Measurements from ENCODE around the gene SIN3B.

SIN3B gene

GRCh38 chr19:16829822-16830289 lies 658 bp downstream of the SIN3B start:
- DNase-seq, result no peak

- DNase-seq, result no peak
These were observed 1.5 kb downstream of the SIN3B start for GRCh38 chr19:16830679-16831078.

- no peak for DNase-seq
These were observed 2.3 kb downstream of the SIN3B start for GRCh38 chr19:16831531-16831930.

- DNase-seq, result no peak
These were observed 5.5 kb downstream of the SIN3B start for GRCh38 chr19:16834747-16835146.

GRCh38 chr19:16836115-16837034 lies 7.2 kb downstream of the SIN3B start:
- no peak for DNase-seq

GRCh38 chr19:16837035-16837362 lies 7.8 kb downstream of the SIN3B start:
- DNase-seq, result no peak

GRCh38 chr19:16841391-16841926 lies 12.3 kb downstream of the SIN3B start:
- DNase-seq, result no peak

- no peak for DNase-seq
These were observed 17.7 kb downstream of the SIN3B start for GRCh38 chr19:16846901-16847300.

- DNase-seq, result no peak
These were observed 18.2 kb downstream of the SIN3B start for GRCh38 chr19:16847430-16847829.

- DNase-seq, result no peak
These were observed 20.0 kb downstream of the SIN3B start for GRCh38 chr19:16849168-16849567.

GRCh38 chr19:16850133-16850532 lies 20.9 kb downstream of the SIN3B start:
- no peak for DNase-seq

GRCh38 chr19:16851031-16851712 lies 22.0 kb downstream of the SIN3B start:
- DNase-seq, result no peak

- DNase-seq, result no peak
These were observed 23.9 kb downstream of the SIN3B start for GRCh38 chr19:16853066-16853465.

- no peak for DNase-seq
These were observed 26.9 kb downstream of the SIN3B start for GRCh38 chr19:16856091-16856490.

GRCh38 chr19:16859626-16860025 lies 30.4 kb downstream of the SIN3B start:
- DNase-seq, result no peak

GRCh38 chr19:16860118-16860517 lies 30.9 kb downstream of the SIN3B start:
- no peak for DNase-seq

GRCh38 chr19:16861011-16861410 lies 31.8 kb downstream of the SIN3B start:
- DNase-seq, result no peak

GRCh38 chr19:16861834-16862233 lies 32.6 kb downstream of the SIN3B start:
- DNase-seq, result no peak

GRCh38 chr19:16862826-16863415 lies 33.7 kb downstream of the SIN3B start:
- DNase-seq, result no peak

GRCh38 chr19:16867211-16867610 lies 38.0 kb downstream of the SIN3B start:
- no peak for DNase-seq

- DNase-seq, result no peak
These were observed 39.4 kb downstream of the SIN3B start for GRCh38 chr19:16868423-16869130.

GRCh38 chr19:16869331-16869972 lies 40.3 kb downstream of the SIN3B start:
- no peak for DNase-seq
